GM11168 (cell line): ENCODE measurements around the gene RPS18.
"Not testable (repeated sequence)": the region's sequence is repeated elsewhere in the genome, so short reads cannot be mapped to it uniquely, and the experiment has no call there.

ENCODE experiments used
- in situ Hi-C: fragments of 300-500 bp; cut with MboI; formaldehyde crosslinking; loops from one replicate; pipeline ENCODE4 v1.12.0; 2022; ENCODE audit warnings: low sequenced_read_pairs; ENCODE audit not compliant: unreplicated experiment

Gene RPS18

DNA sequence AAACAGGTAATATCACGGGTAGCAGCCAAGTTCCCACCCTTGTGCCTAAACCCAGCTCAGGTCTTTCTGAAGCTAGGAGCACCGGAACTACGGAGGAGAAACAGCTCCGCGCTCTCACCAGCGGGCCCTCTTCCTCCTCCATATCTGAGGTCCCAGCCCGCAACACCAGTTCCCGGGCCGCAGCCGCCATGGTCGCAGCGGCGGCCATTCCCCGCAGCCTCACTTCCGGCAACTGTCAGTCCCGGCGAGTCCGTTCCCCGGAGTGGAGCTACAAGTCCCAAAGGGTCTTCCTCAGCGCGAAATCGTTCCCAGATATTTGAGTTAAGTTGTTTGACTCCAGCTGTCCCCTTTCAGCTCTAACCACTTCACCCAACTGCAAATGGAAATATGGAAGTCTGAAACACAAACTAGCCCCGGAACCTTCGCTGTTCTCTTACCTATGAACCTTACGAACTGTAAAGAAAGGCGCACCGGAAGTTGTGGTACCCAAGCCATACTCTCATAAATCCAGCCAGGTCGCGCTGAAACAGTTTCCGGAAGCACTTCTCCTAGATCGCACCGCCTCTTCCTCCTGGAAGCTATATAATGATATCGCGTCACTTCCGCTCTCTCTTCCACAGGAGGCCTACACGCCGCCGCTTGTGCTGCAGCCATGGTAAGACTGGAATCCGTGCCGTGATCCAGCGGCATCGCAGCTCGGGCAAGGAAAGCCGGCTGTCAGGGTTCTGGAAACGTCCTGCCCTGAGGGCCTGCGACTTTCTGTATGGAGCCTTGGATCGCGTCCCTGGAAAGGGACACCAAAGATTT lies at the start of gene RPS18, which contains the start of gene VPS52:
Gene RPS18 (plus strand): TSS at position 608 of the 807 bp plus-strand sequence. CDS start 45 bp downstream, at position 653.
Gene VPS52 (minus strand): TSS at position 409 of the 807 bp plus-strand sequence. CDS start 201 bp downstream, at position 208.
- in situ Hi-C loops: no loop called here

GRCh38 chr6:33226503-33227120 lies 45.3 kb upstream of the RPS18 start:
- in situ Hi-C loops: not testable (repeated sequence)

GRCh38 chr6:33235221-33235634 lies 36.6 kb upstream of the RPS18 start:
- in situ Hi-C loops: no loop called here

GRCh38 chr6:33236328-33236727 lies 35.5 kb upstream of the RPS18 start:
- in situ Hi-C loops: no loop called here

- in situ Hi-C loops: no loop called here
These were observed 35.0 kb upstream of the RPS18 start for GRCh38 chr6:33236852-33237251.

- in situ Hi-C loops: no loop called here
These were observed 34.1 kb upstream of the RPS18 start for GRCh38 chr6:33237741-33238140.

DNA sequence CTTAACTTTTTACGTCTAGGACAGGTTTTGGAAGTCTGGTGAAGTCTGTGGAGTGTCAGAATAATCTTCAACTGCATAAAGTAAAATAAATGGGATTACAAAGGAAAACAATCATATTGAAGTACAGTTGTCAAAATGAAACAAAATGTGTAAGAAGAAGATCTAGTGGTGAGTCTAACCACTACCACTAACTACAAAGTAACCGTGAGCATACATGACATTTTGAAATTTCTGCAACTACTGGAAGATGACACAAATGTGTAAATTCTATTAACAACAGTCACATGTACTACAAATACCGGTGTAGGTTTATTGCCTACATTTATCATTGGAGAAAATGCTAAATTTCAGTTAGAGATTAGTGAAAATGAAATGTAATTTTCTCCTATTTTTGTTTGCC lies 29.9 kb upstream of the RPS18 start:
- in situ Hi-C loops: no loop called here

DNA sequence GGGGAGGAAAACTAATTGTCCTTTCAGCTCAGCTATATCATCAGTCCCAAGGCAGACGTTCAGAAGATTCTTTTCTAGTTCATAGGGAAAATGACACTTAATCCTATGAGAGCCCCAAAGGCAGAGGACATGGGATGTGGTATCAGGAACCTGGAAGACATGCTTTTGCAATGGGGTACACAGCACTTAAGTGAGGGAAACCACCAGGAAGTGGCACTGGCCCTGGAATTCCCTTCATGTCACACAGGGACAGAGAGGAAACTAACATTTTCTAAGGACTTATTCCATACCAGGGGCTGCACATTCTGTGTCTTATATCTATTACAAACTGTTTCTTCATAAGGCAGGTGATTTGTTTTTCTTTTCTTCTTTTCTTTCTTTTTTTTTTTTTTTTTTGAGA lies 28.4 kb upstream of the RPS18 start:
- in situ Hi-C loops: no loop called here

DNA sequence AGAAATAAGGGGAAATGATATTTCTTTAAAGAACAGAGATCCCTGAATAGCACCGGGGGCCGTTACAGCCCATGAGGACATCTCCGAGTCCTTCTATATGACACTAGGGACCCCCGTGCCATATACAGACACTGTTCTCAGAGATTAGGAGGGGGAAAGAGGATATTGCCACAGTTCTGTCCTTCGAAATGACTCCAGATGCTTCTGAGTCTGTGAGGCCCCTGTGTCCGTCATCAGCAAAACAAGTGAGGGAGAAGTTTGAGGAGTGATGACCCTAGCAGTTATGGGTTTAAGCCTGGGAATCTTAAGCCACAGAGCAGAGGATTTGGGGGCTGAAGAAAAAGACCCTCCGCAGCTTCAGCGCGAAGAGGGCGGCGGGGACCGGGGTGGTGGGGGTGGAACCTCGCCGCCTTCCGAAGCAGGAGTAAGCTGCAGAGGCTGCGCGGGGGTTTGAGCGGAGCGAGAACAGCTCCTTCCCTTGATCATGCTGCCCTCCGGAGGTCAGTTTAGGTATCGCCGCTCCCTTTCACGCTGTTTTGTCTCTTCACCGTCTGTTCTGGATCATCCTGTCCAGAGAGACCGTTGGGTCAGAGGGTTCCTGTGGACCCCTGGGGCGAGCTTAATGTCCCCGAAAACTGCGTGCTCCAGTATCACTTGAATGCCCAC lies 23.8 kb upstream of the RPS18 start:
- in situ Hi-C loops: loop anchor here (5.0 kb wide), 1 partner anchor 81 kb away; no protein-coding TSS in a partner anchor

DNA sequence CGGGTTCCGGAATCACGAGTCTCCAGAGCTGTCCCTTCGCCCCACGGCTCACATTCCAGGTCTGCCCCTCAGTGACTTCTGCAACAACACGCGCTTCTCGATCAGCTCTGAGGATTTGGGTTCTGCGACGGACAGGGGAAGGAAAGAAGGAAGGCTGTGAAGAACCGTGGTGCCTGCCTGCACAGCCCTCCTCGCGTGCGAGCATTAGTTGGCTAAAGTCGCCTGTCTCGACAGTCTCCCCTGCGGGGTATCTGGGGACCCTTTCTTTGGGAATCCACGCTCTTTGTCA lies 23.3 kb upstream of the RPS18 start:
- in situ Hi-C loops: loop anchor here (5.0 kb wide), 1 partner anchor 81 kb away; no protein-coding TSS in a partner anchor

DNA sequence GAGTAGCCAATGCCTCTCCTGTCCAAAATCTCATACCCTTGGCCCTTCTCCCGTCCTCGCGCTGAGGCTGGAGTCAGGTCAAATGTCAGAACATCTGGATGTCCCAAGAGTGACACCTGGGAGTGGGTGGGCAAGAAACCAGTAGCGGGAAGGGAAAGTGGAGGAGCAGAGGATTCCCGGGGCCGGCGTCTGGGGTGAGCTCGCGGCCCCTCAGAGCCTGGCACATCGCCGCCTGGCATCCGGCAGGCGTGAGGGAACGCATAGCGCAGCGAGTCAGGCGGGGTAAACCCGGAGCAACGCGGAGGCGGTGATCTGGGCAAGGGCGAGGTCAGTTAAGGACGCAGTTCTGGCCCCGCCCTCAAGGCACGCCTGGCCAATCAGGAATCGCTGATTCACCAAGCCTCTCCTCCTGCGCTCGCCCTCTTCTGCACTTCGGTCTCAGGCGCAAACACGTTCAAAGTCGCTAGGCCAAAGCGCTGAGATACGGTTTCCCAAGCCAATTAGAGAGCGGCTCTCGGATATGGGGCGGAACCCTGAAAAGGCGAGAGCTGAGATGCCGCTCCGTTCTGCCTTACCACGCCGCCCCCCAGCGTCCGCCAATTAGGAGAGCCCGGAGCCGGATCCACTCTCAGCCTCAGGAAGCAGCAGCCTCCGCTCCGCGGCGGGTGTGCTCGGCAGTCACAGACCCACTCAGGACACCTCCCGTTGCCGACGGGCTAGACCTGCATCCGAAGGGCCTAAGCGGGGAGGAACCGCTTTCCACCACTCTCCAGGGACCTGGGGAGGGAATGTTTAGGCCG lies 22.7 kb upstream of the RPS18 start:
- in situ Hi-C loops: loop anchor here (5.0 kb wide), 1 partner anchor 82 kb away; no protein-coding TSS in a partner anchor

- in situ Hi-C loops: loop anchor here (5.0 kb wide), 1 partner anchor 83 kb away; no protein-coding TSS in a partner anchor
These were observed 21.9 kb upstream of the RPS18 start for GRCh38 chr6:33249732-33250630.

- in situ Hi-C loops: no loop called here
These were observed 21.1 kb upstream of the RPS18 start for GRCh38 chr6:33250731-33251130.

DNA sequence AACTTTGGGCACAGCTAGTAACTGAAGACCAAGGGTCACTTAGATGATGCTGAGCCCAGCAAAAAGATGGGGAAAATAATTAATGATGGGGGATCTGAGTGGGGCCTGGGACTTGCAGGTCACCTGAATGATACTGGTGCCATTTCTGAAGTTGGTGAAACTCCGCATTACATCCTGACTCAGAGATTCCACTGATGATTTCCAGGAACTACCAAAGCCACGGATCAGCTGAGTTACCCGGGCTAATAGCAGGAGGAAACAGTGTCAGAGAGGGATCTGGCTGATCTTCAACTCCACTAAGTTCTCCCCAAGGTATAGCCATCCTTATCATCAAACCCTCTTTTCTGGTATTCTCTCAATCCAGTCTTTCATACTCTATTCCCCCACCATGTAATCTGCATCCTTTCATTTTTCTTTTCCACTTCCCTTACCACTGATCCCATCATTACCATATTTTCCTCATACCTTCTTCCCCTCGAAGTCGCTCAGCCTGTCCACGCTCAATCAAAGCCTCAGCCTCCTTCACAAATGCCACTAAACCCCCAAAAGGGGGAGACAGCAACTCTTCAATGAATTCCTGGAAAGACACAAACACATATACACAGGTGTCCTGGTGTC lies 20.4 kb upstream of the RPS18 start:
- in situ Hi-C loops: no loop called here

- in situ Hi-C loops: no loop called here
These were observed 19.1 kb upstream of the RPS18 start for GRCh38 chr6:33252759-33253158.

DNA sequence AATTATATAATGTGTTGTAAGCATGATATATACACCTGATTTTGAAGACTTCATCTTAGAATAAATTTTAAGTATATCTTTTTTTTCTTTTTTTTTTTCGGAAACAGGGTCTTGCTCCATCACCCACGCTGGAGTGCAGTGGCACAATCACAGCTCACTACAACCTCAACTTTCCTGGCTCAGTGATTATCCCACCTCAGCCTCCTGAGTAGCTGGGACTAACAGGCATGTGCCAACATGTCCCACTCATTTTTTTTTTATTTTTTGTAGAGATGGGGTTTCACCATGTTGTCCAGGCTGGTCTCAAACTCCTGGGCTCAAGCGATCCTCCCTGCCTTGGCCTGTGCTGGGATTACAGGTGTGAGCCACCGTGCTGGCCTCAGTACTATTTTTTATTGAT lies 17.3 kb upstream of the RPS18 start:
- in situ Hi-C loops: no loop called here

- in situ Hi-C loops: no loop called here
These were observed 12.8 kb upstream of the RPS18 start for GRCh38 chr6:33259032-33259431.

DNA sequence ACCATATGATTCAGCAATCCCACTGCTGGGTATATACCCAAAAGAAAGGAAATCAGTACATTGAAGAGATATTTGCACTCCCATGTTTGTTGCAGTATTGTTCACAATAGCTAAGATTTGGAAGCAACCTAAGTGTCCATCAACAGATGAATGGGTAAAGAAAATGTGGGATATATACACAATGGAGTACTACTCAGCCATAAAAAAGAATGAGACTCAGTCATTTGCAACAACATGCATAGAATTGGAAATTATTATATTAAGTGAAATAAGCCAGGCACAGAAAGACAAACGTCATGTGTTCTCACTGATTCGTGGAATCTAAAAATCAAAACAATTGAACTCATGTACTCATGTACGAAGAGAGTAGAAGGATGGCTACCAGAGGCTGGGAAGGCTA lies 9.4 kb upstream of the RPS18 start:
- in situ Hi-C loops: not testable (repeated sequence)

- in situ Hi-C loops: no loop called here
These were observed 7.9 kb upstream of the RPS18 start for GRCh38 chr6:33264015-33264414.
